HG02763 (cell line): Measurements from ENCODE around the gene TMIE.
"Not testable (repeated sequence)": the region's sequence is repeated elsewhere in the genome, so short reads cannot be mapped to it uniquely, and the experiment has no call there.

Experiments
- ATAC-seq: cut with Tn5 transposase; IDR thresholded peaks from one replicate; pipeline ENCODE4 v1.9.1; 2021; ENCODE audit warnings: mild to moderate bottlenecking, moderate library complexity; ENCODE audit not compliant: unreplicated experiment

The TMIE gene

GRCh38 chr3:46682974-46683373 is 18.2 kb upstream of the TMIE start:
- ATAC-seq = no peak

- ATAC-seq = no peak
These were observed 16.3 kb upstream of the TMIE start for GRCh38 chr3:46684891-46685290.

- no peak for ATAC-seq
These were observed 15.7 kb upstream of the TMIE start for GRCh38 chr3:46685446-46685845.

- no peak for ATAC-seq
These were observed 10.4 kb upstream of the TMIE start for GRCh38 chr3:46690798-46691197.

GRCh38 chr3:46692566-46692990 is 8.6 kb upstream of the TMIE start:
- ATAC-seq = no peak

- ATAC-seq = no peak
These were observed 7.9 kb upstream of the TMIE start, which contains the start of gene ALS2CL for GRCh38 chr3:46693038-46693891. Gene ALS2CL, minus strand, starts transcription at chr3:46693679. Its CDS starts 4,239 bp downstream, at chr3:46689440.

GRCh38 chr3:46693892-46694226 is 7.3 kb upstream of the TMIE start:
- ATAC-seq = no peak

- no peak for ATAC-seq
These were observed 6.7 kb upstream of the TMIE start for GRCh38 chr3:46694520-46694919.

- ATAC-seq = no peak
These were observed 5.8 kb upstream of the TMIE start for GRCh38 chr3:46695177-46695961.

GRCh38 chr3:46695962-46696894 is 5.0 kb upstream of the TMIE start:
- no peak for ATAC-seq

GRCh38 chr3:46699676-46700523 is 1.3 kb upstream of the TMIE start:
- ATAC-seq = no peak

- no peak for ATAC-seq
These were observed 420 bp upstream of the TMIE start for GRCh38 chr3:46700772-46701171.

- no peak for ATAC-seq
These were observed 1.2 kb downstream of the TMIE start for GRCh38 chr3:46702246-46703012.

- ATAC-seq = no peak
These were observed 1.9 kb downstream of the TMIE start for GRCh38 chr3:46703013-46703520.

GRCh38 chr3:46704346-46704745 is 3.2 kb downstream of the TMIE start:
- not testable (repeated sequence) for ATAC-seq

- peak; percentile 51 for ATAC-seq
These were observed 3.9 kb downstream of the TMIE start for GRCh38 chr3:46705022-46705530.

- no peak for ATAC-seq
These were observed 4.8 kb downstream of the TMIE start for GRCh38 chr3:46705751-46706552.
